CD4-positive, alpha-beta T cell treated with Interleukin-12 subunit alpha and Interleukin-12 subunit beta, for 1 hour (primary cell): ENCODE data around the gene TRPM2.

Experiments used
- DNase-seq: peaks from one replicate; pipeline ENCODE4 v3.0.0-alpha.2; 2020

The TRPM2 gene

GRCh38 chr21:44466996-44467858 lies 113.8 kb downstream of the TRPM2 start:
- no peak for DNase-seq

- no peak for DNase-seq
These were observed 114.4 kb downstream of the TRPM2 start for GRCh38 chr21:44467859-44468195.

GRCh38 chr21:44471341-44471740 lies 117.9 kb downstream of the TRPM2 start:
- no peak for DNase-seq

- DNase-seq: no peak
These were observed 118.6 kb downstream of the TRPM2 start for GRCh38 chr21:44471996-44472395.

GRCh38 chr21:44473915-44474555 lies 120.6 kb downstream of the TRPM2 start:
- no peak for DNase-seq

- no peak for DNase-seq
These were observed 121.9 kb downstream of the TRPM2 start for GRCh38 chr21:44475266-44475845.

GRCh38 chr21:44477131-44477530 lies 123.7 kb downstream of the TRPM2 start:
- no peak for DNase-seq

- DNase-seq: no peak
These were observed 124.3 kb downstream of the TRPM2 start for GRCh38 chr21:44477712-44478111.

- no peak for DNase-seq
These were observed 124.8 kb downstream of the TRPM2 start for GRCh38 chr21:44478124-44478800.

- DNase-seq: no peak
These were observed 125.4 kb downstream of the TRPM2 start for GRCh38 chr21:44478801-44479167.

- DNase-seq: peak; percentile 54
These were observed 126.3 kb downstream of the TRPM2 start for GRCh38 chr21:44479556-44480199.

- no peak for DNase-seq
These were observed 127.0 kb downstream of the TRPM2 start for GRCh38 chr21:44480200-44481053.

- DNase-seq: no peak
These were observed 129.3 kb downstream of the TRPM2 start for GRCh38 chr21:44482581-44483287.

- no peak for DNase-seq
These were observed 130.1 kb downstream of the TRPM2 start for GRCh38 chr21:44483288-44484237.

- DNase-seq: no peak
These were observed 131.3 kb downstream of the TRPM2 start for GRCh38 chr21:44484498-44485253.

- peak; percentile 50 for DNase-seq
These were observed 131.9 kb downstream of the TRPM2 start for GRCh38 chr21:44485254-44485793.

- DNase-seq: no peak
These were observed 132.4 kb downstream of the TRPM2 start for GRCh38 chr21:44485796-44486195.

- DNase-seq: no peak
These were observed 132.9 kb downstream of the TRPM2 start for GRCh38 chr21:44486302-44486701.

- DNase-seq: peak; percentile 38
These were observed 134.4 kb downstream of the TRPM2 start for GRCh38 chr21:44487831-44488230.
